Right ventricle myocardium superior (tissue), 1 donor: Measurements from ENCODE around the gene PDGFA. TPM values are rescaled to one million over a fixed set of nuclear protein-coding genes. Genes with fewer than 3 reads are reported as not detected.

Experiments
- ATAC-seq: fragments of 200-7000 bp; cut with Tn5 transposase; one replicate; pipeline ENCODE4 v1.9.1; 2020; ENCODE audit warnings: mild to moderate bottlenecking; ENCODE audit not compliant: poor library complexity
- DNase-seq: peaks from one replicate; pipeline ENCODE4 v3.0.0-alpha.2; 2020
- intact Hi-C: fragments of 100-400 bp; cut with DNase I; formaldehyde crosslinking; loops from one replicate; pipeline ENCODE4 v1.11.2; 2022
- total RNA-seq: library from RNA; stranded (reverse); fragmentation: NEBNext Ultra II Directional; extraction: Animal tissue kit (Norgen Biotek cat#: 25700); gene quantifications from one replicate; pipeline ENCODE4 v1.2.1, GENCODE V29; 2021
- donor health status: DM: no; HTN: yes; CAD: no; lungs with severe emphysema.

Gene PDGFA
- total RNA-seq, 1 donor from 2014 or later, result 34.5 TPM

DNA sequence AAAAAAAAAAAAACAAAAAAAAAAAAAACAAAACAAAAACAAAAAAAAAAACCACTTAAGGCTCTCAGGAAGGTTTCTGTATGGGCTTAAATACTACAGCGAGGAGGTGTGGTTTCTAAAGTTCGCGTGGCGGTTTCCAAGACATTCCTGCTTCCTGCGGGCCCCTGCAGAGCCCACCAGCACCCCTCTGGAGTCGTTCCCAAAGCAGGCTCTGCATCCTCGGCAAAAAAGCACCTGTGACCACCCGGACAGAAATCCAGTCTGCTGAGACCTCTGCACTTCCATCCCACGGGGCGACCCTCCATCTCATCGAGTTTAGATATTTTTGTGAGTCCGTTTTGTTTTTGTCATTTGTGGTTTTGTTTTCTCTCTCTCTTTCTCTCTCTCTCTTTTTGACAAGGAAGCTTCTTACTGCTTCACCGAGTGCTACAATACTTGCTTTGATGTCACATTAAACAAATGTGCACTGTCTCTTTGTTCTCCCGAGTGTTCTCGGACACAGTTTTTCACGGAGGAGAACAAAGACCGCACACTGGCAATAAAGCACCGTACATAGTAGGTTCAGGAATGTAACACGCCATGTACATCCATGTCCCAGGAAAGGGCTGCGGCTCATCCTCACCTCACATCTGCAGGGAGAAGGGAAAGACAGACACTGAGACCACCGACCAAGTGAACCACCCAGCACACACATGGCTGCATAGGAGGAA, 21.5 kb downstream of the PDGFA start:
- intact Hi-C loops, result no loop called here
- no peak for ATAC-seq
- DNase-seq, result peak; percentile 10

DNA sequence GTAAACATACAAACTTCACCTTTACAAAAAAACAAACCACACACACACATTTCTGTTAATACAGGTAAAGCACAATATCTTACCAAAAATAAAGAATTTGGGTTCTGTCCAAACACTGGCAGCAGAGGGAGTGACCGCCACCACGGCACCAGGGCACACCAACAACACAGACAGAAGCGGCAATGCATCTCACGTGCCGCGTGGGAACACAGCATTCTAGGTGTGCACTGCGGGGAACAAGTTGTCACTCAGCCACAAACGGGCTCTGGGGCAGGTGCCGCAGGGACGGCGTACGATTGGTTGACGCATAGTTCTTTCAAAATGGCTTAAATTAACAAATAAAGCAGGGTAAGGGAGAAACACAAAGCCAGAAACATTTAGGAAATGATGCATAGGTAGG, 22.3 kb downstream of the PDGFA start:
- DNase-seq (peak; percentile 37), ATAC-seq (no peak)
- intact Hi-C loops, result no loop called here

DNA sequence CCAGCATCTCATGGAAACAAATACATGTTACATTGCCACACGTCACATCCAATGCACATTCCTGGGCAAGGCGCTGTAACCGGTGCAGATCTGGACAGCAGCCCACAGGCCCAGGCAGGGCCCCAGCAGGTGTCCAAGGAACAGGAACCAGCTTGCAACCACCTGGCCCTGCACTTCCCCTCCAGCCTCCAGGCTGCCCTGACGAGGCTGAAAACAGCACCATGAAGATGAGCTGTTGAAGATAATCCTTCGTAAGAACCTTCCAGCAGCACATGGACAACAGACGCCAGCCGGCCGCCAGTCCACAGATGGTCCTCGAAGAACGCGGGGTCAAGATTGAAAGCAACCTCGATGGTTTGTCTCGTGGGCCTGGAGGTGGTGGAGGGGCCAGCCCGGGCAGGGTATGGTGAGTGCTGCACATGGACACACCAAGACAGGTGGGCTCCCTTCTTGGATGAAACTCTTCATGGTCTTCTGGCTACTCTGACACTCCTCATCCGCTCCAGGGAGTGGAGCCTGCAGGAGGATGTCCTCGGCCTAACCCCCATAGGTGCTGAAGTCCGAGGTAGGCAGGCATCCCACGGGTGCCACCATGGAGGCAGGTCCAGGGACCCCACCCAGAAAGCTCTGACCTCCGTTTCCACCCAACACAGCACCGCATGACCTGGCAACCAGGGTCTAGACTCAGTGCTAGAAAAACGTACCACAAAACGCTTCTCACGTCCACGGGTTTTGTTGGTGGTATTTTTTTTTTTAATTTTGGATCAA, 22.9 kb downstream of the PDGFA start:
- intact Hi-C loops, result no loop called here
- ATAC-seq (no peak), DNase-seq (peak; percentile 30)

DNA sequence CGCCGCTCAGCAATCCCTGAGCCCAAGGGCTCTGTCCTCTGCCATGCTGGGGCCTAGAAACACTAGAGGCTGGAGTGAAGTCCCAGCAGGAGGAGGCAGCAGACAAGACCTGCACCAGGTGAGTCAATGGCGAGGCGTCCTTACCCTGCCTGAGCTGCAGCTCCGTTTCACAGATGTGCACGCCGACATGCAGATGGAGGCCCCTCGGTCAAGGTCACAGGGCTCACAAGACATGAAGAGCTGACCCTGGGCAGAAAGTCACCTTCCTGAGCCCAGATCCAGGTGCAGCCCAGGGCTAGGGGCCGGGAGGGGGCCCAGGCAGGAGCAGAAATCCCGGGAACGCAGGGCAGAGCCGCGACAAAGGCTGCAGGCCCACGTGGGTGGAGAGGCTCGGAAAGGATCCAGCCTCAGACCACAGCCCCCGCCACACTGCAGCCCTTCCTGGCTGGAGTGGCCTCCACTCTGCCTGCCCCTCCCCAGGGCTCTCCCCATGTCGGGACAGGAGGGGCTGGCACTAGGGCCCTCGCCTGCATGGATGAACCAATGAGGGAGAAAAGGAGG, 23.8 kb downstream of the PDGFA start:
- intact Hi-C loops, result no loop called here
- no peak for ATAC-seq
- DNase-seq, result peak; percentile 19

DNA sequence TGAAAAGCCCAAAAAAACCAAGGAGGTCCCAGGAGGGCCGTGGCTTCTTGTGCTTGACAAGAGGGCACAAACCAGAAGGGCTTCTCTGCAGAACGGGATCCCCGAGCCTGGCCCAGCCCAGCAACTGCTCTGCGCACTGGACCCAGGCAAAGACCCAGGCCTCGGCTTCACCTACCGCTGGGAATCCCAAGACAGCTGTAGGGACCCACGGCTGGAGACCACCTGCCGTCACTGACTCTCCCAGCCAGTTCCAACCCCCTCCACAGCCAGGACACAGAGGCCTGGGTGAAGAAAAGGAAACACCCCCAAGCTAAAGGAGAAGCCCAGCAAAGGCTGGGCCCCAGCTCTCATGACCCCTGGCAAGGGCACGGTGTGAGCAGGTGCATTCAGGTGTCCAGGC, 24.3 kb downstream of the PDGFA start:
- intact Hi-C loops, result no loop called here
- peak; percentile 28 for DNase-seq
- no peak for ATAC-seq

DNA sequence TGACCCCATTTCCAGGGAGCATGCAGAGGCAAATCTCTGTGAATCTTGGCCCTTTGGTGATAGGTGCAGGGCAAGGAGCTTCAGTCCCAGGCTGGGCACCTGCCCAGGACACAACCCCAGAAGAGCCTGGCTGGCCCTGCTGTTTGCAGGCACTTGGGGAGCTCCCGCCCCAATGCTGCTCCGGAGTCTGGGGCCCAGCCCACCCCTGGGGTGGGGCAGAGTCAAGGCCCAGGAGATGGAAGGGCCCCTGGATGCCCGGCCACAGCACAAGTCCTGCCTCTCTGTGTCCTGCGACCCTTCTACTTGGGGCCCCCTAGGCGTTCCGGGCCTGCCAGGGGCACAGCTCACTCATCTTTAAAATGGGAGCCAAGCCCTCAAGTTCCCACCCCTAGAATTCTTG, 24.7 kb downstream of the PDGFA start:
- no peak for DNase-seq
- no peak for ATAC-seq
- intact Hi-C loops, result no loop called here

DNA sequence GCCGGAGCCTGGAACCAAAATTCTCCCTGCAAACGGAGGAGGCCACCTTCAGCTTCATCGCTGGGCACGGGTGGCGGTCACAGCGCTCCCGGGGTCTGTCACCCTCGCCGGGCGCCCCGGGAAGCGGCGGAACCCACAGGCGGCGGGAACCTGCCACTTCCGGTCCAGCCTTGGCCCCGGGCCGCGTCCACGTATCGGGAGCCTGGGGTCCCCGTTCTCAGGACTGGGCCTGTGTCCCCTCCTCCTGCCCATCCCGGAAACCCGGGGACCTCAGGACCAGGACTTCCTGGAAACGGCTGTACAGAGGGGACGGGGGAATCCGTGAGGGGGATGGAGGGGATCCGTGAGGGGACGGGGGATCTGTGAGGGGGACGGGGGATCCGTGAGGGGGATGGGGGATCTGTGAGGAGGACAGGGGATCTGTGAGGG, 25.4 kb downstream of the PDGFA start:
- intact Hi-C loops, result no loop called here
- DNase-seq, result peak; percentile 37
- ATAC-seq, result no peak

DNA sequence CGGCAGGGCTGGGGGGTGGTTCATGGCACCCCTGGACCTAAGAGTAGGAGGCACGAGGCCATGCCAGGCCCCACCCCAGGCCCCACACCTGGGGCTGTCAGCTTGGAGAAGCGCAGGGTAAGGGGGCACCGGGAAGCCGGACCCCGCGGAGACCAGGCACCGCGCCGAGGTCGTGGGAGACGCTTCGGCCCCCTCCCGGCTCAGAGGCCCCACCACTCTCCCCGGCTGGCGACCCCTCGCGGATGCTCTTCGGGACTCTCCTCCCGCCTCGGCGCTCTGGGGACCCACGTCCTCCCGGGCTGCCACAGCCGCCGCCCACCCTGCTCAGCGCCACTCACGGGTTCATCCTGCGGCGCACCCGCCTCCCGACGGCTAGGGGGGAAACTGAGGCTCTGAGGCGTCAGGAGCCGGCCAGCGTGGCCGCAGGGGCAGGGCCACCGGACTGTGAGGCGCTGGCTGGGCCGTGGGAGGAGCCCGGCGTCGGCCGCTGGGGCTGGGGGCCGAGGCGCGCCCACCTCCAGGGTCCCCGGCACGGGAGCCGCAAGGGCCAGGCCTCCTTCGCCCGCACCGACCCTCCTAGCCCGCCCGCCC, 25.9 kb downstream of the PDGFA start:
- intact Hi-C loops, result no loop called here
- peak; percentile 28 for DNase-seq
- no peak for ATAC-seq

DNA sequence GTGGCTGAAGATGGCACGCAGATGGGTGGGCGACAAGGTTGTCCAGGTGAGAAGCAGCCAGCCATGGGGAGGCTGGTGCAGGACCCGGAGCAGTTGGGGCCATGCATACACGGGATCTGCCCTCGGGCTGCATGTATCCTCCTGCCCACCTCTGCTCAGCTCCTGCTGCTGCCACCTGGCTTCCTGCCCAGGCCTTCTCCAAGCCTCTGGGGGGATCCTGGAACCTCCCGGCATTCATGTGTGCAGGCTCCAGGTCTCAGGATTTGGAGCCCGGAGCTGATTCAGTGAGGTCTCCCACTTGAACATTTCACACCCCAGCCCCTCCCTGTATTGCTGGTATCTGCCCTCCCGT, 27.0 kb downstream of the PDGFA start:
- ATAC-seq (no peak), DNase-seq (peak; percentile 40)
- intact Hi-C loops, result no loop called here

DNA sequence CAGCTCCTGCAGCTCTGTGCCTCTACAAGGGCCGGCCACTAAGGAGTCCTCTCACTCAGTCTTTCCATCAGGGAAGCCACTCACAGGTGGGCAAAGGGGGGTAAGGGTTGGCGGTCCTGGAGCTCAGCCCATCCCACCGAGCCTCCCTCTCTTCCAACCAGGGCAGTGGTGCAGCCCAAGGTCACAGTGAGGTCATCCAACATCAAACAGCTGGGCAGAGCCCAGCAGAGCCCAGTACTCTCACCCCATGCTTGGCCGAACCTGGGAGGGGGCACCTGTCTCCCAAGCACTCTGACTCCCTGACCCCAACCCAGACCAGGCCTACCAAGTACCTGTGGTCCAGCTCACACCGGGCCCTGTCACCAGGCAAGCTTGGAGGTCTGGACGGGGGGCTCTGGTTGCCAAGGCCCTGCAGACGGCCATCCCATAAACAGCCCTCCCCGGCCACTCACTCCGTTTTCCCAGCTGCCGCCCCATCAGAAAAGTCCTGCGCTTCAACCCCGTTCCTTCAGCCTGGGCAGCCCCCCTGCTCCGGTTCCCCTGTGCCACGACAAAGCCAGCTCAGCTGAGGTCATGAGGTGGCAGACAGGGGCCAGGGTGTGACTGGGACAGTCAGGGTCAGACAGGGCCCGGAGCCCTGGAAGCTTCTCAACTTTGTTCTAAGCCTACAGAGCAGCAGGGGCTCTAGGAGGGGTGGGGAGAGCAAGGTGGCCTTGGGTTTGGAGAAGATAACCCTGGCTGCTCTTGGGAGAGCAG, 27.5 kb downstream of the PDGFA start:
- DNase-seq (peak; percentile 26), ATAC-seq (peak; percentile 9)
- intact Hi-C loops, result no loop called here

DNA sequence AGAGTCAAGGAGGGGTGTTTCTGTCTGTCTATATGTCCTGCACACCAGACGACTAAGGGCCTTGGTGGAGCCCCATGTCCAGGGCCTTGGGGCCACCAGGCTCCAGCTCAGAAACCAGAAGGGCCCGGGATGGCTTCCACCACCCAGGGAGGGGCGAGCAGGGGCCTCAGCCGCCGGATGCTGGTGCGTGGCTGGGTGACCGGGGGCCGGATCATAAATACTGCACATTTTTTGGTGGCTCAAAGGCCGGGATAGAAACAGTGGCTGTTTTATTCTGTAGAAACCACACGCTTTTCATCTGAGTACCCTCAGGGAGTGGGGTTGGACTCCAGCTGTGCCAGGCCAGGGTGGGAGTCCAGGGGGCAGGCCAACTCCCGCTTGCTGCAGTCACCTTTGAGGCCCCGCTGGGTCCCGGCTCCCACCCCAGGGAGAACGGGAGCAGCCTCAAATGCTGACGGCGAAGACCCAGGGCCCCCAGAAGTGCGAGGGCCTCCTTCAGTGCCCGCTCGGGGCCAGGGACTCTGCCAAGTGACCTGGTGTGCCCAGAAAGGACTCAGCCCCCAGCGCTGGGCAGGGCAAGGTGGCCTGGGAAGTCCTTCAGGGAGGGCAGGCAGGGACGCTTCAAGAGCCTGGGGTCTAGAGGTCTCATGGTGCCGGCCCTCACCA, 28.2 kb downstream of the PDGFA start:
- ATAC-seq (no peak), DNase-seq (peak; percentile 33)
- intact Hi-C loops, result no loop called here

DNA sequence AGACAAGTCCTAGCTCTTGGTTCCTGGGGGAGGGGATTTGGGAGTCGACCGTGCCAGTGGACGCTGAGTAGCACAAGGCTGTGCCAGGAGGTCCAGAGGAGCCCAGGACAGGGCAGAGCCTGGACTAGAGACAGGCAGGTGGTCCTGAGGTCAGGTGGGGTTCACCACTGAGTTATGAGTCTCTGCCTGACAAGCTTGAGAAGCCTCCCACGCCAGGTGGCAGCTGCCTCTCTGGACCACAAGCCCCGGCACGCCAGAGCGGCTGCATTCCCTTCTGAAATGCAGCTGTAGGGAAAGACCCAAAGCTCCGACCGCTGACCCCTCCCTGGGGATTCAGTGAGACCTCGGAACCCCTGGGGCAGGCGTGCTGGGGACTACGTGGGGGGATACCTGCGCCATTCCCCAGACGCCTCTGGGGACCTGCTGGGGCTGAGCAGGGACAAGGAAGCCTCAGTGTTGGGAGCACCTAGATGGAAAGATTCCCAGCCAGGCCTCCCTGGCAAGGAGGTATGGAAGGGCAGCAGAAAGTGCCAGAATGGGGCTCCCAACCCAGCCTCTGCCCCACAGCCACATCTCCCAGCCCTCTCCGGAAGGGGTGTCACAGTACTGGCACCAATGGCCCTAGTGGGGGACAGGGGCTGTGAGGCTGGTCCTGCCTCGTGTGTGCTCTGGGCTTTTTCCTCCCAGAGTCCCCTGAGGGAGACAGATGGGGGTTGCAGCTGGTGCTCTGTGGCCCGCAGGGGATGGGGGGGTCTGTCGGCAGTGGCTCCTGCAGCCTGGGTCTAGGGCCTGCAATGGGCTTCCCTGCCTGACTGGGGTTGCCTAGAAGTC, 29.0 kb downstream of the PDGFA start:
- DNase-seq, result peak; percentile 26
- intact Hi-C loops, result no loop called here
- no peak for ATAC-seq

DNA sequence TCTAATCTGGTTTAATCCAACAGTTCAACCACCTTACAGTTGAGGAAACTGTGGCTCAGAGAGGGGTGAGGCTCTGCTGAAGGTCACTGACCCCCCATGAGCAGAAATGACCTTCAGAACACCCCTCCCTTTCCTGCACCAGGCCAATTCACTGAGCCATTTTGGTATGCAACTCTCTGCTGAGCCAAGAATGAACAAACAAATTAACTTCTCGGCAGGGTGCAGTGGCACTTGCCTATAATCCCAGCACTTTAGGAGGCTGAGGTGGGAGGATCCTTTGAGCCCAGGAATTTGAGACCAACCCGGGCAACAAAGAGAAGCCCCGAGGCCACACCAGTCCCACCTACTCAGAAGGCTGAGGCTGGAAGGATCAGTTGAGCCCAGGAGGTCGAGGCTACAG, 29.8 kb downstream of the PDGFA start:
- no peak for ATAC-seq
- intact Hi-C loops, result no loop called here
- DNase-seq, result peak; percentile 17

DNA sequence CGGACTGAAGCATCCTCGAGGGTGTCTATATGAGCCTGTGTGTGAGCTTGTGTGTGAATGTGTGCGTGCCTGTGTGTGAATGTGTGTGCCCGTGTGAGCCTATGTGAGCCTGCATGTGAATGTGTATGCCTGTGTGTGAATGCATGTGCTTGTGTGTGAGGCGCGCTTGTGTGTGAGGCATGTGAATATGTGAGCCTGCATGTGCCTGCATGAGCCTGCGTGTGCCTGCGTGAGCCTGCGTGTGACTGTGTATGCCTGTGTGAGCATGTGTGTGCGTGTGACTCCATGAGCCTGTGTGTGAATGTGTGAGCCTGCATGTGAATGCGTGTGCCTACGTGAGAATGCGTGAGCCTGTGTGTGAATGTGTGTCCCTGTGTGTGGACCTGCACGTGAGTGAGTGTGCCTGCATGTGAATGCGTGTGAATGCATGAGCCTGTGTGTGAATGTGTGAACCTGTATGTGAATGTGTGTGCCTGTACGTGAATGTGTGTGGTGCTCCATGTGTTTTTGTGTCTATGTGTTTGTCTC, 33.4 kb downstream of the PDGFA start:
- no peak for ATAC-seq
- intact Hi-C loops, result no loop called here
- peak; percentile 30 for DNase-seq

DNA sequence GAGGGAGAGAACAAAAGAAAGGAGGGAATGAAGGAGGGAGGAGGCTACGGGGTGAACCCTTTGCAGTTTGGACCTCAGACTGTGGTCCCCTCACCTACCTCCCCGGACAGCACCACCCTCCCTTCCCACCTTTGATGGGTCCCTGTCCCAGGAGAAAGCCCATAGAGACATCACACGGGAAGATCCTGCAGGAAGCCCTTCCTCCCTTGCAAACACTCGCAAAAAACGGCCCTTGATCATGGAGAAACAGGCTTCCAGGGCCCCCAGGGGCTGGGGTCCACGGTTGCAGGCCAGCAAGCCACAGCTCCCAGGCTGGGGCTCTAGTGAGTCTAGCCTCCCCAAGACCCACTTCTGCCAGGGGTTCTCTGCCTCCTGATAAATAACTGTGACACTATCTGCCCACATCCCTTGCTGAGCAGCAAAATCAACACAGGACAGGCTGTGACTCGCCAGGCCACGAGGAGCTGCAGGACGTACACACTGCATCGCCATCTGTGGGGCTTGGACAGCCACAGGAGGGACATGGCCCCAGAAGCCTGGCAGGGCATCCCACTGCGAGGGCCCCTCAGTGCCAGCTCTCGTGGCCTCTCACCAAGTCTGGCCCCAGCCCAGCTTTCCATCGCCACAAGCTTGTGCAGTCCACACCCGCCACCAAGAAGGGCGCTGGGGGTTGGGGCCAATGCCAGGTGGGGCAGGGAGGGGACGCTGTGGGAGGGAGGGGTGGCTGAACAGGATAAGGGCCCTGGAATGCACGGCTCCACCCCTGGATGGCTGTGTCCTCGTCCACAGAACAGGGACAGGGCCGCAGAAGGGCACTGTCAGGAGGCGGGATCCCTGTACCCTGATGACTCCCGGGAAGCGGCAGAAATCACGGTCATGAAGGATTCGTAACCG, 34.2 kb downstream of the PDGFA start:
- peak; percentile 69 for ATAC-seq
- intact Hi-C loops, result no loop called here
- peak; percentile 56 for DNase-seq

DNA sequence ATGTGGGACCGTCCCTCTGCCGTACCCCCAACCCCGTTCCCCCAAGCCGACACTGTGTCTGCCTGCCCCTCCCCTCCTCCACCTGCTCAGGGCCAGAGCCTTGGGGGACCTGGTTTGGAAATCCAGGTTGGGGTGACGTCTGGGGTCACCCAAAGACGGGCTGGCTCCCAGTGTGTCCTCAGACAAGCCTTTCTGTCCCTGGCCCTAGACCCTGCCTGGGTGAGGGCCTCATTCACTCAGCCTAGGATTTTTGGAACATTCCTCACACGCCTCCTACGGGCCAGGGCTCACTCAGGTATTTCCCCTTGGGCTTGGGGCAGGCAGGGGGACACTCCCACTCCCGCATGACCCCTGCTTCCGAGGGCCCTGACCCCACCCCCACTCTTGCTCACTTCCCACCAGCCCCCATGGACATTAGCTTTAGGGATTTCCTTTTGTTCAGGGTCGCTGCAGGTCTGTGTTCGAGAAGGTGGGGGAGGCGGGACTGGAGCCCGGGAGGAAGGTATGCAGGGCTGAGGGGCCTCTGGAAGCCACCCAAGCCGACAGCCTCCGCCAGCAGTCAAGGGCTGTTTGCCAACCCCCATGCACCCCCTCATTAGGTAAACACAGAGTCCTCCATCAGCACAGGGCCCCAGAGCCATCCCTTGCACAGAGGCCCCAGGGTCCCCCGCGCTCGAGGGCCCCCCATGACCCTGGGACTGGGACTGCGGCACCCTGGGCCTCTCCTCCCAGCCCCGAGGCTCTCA, 35.1 kb downstream of the PDGFA start:
- ATAC-seq (no peak), DNase-seq (peak; percentile 34)
- intact Hi-C loops, result no loop called here
